ENCODE data around the gene HMX2. TPM values are rescaled to one million over a fixed set of nuclear protein-coding genes. Genes with fewer than 3 reads are reported as not detected.

The HMX2 gene
- total and polyA plus RNA-seq, 2 of the 8 experiments (the other 6 are each of a cell fraction or from before 2014, with no cell fraction given), result 2.0 to 2.7 TPM

DNA sequence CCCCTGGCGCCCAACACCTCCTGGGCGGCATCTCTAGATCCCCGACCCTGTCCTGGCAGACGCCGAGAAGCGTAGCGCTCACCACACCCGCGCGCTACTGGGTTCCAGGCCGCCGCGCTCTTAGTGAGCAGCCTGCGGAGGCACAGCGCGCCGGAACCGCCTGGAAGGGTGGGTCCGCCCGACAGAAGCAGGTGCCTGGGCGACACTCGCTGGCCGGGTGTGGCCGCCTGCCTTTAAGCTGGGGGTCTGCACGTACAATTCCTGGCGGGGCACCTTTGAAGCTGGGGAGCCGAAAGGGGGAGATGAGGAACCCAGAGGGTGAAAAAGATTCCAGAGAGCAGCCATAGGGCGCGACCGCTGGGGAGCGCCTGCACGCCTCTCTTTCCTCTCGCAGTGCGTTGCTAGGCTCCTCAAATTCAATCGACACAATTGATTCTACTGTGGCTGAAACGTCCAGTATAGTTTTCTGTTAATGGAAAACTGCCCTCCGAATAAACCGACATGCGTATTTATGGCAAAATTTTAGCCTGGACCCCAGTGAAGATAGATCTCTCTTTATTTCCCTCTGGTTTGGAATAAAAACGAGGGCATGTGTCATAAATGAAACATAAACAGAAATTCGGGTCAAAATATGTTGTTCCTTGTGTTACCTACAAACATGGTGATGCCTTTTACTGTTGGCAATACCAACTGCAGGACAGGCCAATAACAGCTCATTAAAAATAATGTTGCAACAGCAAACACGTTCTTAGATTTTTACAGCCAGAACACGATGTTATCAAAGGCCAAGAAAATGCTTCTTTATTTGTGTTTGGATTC, 7.6 kb upstream of the HMX2 start (continued):
- TF ChIP-seq SP4 (IDR thresholded peaks at IDR 0.05; ENCODE audit: low read length), result no peak
- TF ChIP-seq, protein P1, sequence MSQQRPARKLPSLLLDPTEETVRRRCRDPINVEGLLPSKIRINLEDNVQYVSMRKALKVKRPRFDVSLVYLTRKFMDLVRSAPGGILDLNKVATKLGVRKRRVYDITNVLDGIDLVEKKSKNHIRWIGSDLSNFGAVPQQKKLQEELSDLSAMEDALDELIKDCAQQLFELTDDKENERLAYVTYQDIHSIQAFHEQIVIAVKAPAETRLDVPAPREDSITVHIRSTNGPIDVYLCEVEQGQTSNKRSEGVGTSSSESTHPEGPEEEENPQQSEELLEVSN (IDR thresholded peaks at IDR 0.05), result no peak
- TF ChIP-seq TAF7 (optimal IDR thresholded peaks at IDR 0.05; ENCODE audit: borderline replicate concordance, low read depth, low read length), result no peak
- TF ChIP-seq KDM4A (IDR thresholded peaks at IDR 0.05; ENCODE audit: low read depth, low read length, severe bottlenecking), result no peak
- TF ChIP-seq RAD21 (IDR thresholded peaks at IDR 0.05 in 1 of 2, conservative IDR thresholded peaks at IDR 0.05 in 1 of 2; ENCODE audit: low read depth in 2 of 2, low read length in 2 of 2), result peak; percentile 38 to 47
- TF ChIP-seq ASH2L (IDR thresholded peaks at IDR 0.05; ENCODE audit: low read length), result peak; percentile 21
- peak; percentile 25 for TF ChIP-seq RNF2 (IDR thresholded peaks at IDR 0.05; ENCODE audit: borderline replicate concordance, low read depth, low read length, missing control alignments, poor library complexity, severe bottlenecking)
- no peak for TF ChIP-seq RXRA (IDR thresholded peaks at IDR 0.05; ENCODE audit: insufficient read depth, low read depth, low read length)
- no peak for TF ChIP-seq POLR2A (IDR thresholded peaks at IDR 0.05; ENCODE audit: control extremely low read depth in 1 of 2, low read depth in 2 of 2, low read length in 2 of 2)
